NAMALWA (cell line): ENCODE results near the gene POLE3.
"Not testable (repeated sequence)": the region's sequence is repeated elsewhere in the genome, so short reads cannot be mapped to it uniquely, and the experiment has no call there.

ENCODE experiments used
- DNase-seq: peaks from one replicate; pipeline ENCODE4 v3.0.0-alpha.2; 2015; ENCODE audit warnings: low spot score

POLE3 gene

DNA sequence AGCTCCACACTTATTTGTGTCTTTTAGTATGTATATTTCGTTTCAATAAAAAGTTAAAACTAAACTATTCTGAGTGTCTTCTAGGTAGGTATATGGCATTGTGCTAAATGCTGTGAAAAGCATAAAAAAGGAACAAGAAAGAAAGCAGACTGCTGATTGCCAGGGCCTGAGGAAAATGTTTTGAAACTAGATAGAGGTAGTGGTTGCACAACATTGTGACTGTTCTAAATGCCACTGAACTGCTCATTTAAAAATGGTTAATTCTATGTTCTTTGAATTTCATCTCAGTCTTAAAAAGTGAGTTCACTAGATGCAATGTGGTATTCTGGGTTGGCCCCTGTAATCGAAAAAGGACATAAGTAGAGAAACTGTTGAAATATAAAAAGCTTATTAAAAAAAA is 6.8 kb downstream of the POLE3 start:
- DNase-seq = no peak

DNA sequence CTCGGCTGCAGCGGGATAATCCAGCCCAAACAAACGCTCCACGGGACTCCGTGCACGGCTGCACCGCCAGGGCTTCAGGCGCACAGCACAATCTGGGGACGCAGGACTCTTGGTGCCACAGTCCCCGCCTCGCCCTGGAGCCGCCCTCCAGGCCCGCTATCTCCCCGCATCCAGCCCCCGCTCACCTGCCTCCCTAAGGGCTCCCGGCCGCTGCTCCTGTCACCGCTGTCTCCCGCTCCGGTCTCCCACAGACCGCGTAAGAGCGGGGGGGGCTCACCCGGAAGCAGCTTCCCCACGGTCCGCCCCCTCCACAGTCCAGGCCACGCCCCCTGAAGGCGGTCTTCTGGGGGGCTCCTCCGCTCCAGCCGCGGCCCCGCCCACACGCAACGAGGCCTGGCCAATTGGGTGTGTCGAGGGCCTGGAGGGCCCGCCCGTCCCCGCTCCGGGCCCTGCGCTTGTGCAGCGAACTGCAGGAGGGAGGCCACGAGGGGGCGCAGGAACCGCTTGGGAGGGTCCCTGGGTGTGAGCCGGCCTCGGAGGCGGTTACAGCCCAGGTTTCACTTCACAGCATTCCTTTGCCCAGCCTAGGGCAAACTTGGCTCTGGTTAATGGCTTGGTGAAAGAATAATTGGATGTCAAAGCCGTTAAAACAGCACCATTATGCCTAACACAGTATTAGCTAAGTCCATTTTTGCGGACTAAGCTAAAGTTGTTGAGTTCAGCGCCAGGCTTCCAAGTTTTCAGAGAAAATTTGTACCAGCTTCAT is 9.3 kb downstream of the POLE3 start, which contains the start of gene ALAD:
TSS of gene ALAD (minus strand) at position 258 of the 766 bp plus-strand sequence. CDS start 7,725 bp downstream, outside the sequence.
- peak; percentile 99 for DNase-seq

DNA sequence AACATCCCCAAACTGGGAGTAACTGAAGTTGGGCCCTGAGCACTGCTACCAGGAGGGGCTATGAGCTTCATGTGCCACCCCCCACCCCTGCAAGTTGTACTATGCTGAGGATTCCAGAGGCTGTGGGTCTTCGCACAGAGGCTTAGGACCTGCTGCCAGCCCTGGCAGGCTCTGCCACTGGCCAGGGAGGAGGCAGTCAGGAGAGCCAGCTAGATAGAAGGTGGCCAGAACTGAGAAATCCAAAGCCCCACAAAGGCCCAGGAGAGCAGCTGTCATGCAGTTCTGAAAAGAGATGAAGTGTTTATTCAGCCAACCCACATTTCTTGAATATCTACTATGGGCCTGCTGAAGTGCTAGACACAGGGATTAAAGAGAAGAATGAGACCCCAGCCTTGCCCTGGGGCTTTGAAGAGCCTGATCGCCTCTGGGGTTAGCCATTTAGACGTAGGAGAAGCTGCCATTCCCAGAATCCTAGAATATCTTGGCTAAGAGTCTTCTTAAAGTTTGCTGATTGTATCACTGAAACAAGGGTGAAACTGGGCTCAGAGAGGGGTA is 10.8 kb downstream of the POLE3 start:
- no peak for DNase-seq

DNA sequence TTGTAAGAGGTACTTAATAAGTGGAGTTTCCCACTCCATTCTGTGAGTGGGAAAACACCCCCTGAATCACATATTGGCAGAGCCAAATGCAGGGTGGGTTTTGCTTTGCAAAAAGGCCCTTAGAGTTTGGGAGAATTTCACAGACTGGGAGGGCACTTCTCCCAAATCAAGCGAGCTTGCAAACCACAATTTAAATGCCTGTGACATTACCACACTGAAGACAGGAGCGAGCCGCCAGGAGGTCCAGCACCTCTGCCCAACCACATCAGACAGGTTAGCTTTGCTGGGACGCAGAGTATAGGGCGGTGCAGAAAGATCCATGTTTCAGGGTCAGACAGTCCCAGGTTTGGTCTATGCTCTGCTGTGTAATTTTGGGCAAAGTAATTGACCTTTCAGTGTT is 11.7 kb downstream of the POLE3 start:
- no peak for DNase-seq

DNA sequence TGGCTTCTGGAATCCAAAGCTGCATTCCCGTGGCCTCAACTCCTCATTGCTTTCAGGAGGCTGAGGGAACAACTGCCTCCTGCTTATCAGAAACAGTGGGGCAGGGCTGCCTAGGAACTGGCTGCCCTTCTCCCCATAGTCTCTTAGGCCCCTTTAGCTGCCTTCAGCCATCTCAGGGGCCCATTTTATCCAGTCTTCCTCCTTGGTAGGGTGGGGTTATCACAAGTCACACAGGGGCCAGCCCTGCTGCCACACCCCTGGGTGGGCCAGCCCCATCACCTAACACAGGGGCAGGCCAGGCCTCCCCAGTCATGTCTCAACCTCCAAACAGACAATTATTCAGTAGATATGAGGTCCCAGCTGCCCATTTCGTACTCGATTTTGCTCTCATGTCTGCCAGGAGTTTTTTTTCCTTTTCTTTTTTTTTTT is 13.3 kb downstream of the POLE3 start:
- no peak for DNase-seq

DNA sequence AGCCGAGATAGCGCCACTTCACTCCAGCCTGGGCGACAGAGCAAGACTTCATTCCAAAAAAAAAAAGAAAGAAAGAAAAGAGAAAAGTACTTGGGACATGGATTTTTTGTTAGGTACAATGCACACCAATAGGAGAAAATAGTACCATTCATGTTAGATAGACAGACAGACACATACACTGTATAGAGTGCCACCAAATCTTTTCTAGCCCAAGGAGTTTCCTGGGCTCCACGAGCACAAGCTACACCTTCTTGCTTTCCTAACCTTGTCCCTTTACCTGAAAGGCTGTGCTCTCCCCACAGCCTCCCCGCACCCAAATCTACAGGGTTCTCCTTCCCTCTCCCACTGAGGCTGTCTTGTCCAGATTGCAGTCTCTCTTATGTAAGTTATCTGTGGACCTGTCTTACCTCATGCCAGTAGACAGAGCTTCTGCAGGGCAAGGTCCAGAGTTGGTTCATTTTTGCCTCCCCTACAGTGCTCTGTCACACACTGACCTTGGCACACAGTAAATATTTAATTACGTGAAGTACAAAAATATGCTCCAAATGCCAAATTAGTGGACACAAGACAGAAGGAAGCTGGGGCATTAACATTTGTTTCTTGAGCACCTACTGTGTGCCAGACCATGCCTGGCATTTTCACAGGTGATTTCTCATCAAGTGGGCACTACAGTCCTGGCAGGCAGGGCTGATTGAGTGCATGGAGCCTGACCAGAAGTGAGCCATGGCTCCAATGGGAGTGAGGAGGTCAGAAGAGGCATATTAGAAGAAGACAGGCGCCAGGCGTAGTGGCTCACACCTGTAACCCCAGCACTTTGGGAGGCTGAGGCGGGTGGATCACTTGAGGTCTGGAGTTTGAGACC is 15.2 kb downstream of the POLE3 start:
- DNase-seq = no peak

DNA sequence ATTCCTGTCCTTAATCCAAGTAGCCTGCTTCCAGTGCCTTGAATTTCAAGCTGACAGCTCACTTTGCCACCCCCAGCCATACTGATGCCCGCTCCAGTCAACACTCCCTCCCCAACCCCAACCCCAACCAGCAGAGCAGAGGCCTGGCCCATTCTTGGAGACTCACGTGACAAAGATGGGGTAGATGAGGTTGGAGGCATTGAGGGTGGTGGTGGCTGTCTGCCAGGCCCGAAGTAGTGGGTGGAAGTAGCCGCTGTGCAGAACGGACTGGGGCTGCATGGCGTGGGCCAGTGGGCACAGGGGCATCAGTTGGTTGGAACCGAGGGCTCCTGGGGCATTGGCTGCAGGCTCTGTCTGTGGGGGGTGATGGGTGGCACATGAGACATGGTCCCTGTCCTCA is 17.2 kb downstream of the POLE3 start:
- no peak for DNase-seq

DNA sequence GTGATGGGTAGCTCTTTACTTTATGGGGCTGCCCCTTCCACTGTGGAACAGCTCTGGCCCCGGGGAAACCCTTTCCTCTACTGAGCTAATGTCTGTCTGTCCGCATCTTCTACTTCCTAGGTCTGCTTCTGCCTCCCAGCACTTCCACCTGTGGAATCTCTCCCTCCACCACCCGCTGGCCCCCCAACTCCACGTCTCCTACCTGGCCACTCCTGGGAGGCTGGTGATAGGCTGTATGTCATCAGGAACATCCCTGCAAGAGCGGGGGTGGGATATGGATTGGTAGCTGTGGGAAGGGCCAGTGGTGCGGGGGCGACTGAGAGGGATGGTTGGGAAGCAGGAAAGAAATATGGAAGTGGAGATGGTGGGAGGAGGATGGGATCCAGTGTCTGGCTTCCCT is 18.6 kb downstream of the POLE3 start:
- no peak for DNase-seq

DNA sequence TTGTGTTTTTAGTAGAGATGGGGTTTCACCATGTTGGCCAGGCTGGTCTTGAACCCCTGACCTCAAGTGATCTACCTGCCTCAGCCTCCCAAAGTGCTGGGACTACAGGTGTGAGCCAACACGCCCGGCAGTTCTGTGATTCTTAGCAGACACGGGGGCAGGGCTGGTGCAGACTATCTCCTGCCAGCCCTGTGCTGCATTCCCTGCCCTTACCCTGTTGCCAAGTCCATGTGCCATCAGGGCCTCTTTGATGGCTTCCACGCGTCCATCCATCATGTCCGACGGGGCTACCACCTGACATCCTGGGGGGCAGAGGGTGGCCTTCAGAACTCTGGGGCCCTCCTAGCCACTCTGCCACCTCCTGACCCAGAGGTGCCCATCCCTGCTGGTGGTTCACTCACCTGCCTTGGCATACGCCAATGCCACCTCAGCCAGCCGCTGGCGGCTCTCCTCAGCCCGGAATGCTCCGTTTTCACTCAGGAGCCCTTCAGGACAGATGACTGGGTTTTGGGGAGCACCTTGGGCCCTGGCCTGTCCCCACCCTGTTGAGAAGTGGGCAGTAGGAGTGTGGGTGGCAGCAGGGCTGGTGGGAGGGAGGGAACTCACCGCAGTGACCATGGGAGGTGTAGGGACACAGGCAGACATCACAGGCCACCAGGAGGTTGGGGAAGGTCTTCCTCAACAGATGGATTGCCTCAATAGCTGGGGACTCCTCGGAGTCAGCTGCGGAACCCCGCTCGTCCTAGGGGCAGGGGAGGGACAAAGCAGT is 20.1 kb downstream of the POLE3 start:
- DNase-seq = no peak

DNA sequence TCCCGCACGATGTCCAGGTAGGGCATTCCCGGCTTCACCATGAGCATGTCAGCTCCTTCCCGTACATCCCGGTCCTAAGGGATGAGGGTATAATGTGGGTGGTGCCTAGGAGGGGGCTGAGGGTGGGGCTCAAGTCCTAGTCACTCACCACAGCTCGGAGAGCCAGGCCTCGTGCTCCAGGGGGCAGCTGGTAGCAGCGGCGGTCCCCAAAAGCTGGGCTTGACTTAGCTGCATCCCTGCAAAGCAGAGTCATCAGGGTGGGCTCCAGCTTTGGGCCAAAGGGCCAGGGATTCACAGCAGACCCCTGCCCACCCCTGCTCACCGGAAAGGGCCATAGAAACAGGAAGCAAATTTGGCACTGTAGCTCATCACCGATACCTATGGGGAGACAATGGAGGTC is 21.0 kb downstream of the POLE3 start:
- DNase-seq = no peak

DNA sequence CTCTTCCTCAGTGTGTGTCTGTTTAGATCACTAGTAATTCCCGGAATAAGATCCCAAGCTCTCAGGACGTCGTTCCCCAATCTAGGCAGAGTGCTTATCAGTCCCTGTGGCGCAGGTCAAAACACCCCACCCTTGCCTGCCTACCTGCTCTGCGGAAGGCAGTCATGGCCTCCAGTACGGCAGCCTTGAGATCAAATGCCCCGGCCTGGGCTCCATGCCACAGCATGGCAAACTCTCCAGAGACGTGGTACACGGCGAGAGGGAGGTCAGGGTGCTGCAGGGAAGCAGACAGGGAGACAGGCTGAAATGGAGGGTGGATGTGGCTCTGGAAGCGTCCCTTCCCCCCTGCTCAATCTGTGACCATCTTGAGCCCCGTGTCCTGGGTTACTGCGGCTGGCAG is 21.6 kb downstream of the POLE3 start:
- no peak for DNase-seq

DNA sequence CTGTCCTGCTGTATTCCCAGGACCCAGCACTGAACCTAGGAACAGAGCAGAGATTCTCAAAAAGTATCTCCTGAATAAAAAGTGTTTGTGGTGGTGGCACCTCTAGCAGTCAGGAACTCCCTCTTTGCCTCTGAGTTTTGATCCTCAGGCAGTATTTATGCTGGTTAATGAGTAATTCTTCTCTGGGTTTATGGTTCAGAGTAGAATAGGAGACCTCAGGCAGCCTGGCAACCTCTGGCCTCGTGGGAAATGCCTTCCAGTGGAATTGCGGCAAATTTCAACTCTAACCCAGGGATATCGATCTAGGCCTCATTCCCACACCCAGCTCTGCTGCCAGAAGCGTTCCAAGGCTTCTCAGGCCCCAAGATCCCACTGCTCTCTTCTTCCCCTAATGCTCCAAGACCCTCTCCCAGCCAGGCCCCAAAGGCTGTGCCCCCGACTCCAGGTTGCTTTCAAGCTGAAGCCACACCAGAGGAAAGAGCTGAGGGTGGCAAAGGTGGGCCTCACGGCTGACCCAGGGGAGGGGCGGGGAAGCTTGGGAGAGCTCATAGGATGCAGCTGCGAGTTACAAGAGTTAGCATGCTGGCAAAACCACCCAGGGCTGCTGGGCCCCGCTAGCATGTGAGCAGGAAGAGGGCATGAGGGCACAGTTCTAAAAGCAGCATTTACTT is 22.8 kb downstream of the POLE3 start:
- DNase-seq = no peak

DNA sequence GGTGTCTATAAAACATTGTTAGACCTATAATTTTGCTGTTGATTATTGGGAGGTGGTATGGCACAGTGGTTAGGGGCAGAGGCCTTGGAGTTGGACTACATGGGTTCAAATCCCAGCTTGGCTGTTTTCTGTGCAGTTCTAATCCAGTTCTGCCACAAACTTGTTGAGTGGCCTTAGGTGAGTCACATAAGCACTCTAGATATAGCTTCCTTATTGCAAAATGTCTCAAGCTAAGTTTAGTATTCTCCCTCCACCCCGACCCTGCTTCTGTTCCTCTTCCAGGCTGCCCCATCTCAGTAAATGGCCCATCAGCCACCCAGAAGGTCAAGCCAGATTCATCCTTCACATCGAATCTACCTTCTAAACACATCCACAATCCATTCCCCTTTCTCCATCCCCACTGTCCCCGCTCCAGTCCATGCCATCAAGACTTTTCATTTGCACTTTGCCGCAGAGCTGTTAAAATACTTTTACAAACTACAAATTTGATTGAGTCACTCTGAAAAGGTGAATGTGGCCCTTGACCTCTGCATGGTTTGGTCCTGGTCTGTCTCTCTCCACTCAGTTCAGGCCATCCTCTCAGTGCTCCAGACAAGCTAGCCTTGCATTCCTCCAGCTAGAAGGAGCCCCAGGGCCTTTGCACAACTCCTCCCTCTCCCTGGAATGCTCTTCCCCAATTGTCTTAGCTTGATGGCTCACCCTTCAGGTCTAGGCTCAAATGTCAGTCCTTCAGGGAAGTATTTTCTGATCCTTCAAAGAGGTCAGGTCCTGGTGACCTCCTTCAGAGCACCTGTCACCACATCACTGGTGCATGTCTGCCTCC is 23.7 kb downstream of the POLE3 start:
- DNase-seq = no peak

DNA sequence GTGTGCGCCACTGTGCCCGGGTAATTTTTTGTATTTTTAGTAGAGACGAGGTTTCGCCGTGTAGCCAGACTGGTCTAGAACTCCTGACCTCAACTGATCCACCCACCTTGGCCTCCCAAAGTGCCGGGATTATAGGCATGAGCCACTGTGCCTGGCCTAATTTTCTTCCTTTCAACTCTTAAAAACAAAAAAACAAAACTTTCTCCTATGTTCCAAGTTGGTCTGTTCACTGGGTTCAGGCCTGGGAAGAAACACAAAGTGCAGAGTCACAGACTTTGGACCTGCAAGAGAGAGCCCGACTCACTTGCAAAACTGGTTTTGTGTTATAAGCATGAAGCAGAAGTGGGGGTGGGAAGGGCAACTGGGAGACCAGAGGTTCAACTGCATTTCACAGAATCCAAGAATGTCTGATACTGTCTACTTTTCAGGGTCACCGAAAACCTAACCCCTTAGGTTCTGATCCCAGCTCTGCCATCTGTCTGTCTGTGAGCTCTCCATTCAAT is 28.5 kb downstream of the POLE3 start:
- DNase-seq = no peak

DNA sequence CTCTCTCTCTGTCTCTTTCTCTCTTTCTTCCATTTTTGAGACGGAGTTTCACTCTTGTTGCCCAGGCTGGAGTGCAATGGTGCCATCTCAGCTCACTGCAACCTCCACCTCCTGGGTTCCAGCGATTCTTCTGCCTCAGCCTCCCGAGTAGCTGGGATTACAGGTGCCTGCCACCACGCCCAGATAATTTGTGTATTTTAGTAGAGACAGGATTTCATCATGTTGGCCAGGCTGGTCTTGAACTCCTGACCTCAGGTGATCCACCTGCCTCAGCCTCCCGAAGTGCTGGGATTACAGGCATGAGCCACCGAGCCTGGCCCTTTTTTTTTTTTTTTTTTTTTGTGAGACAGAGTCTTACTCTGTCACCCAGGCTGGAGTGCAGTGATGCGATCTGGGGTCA is 29.0 kb downstream of the POLE3 start:
- DNase-seq = not testable (repeated sequence)

DNA sequence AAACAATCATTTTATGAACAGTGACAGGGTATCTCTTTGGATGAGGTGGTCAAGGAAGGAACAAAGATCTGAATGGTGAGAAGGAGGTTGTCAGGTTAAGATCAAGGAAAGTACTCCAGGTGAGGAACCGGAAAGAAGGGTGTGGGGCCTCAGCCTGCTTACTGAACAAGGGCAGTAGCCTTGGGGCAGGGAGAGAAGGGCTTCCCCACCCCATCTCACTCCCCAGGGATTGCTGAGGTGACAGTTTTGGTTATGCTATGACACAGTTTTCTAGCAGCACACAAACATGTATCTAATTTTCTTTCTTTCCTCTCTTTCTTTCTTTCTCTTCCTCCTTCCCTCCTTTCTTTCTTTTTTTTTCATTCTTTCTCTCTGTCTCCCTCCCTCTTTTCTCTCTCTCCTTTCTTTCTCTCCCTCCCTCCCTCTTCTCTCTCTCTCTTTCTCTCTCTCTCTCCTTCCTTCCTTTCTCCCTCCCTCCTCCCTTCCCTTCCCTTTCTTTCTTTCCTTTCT is 29.6 kb downstream of the POLE3 start:
- no peak for DNase-seq

DNA sequence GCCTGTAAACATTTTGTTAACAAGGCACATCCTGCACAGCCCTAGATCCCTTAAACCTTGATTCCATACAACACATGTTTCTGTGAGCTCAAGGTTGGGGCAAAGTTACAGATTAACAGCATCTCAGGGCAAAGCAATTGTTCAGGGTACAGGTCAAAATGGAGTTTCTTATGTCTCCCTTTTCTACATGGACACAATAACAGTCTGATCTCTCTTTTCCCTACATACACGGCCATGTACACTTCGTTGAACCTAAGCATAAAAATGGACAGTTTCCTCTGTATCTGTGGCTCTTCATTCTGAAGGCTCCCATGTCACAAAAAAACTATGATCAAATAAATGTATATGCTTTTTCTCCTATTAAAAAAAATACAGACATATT is 30.7 kb downstream of the POLE3 start:
- not testable (repeated sequence) for DNase-seq

DNA sequence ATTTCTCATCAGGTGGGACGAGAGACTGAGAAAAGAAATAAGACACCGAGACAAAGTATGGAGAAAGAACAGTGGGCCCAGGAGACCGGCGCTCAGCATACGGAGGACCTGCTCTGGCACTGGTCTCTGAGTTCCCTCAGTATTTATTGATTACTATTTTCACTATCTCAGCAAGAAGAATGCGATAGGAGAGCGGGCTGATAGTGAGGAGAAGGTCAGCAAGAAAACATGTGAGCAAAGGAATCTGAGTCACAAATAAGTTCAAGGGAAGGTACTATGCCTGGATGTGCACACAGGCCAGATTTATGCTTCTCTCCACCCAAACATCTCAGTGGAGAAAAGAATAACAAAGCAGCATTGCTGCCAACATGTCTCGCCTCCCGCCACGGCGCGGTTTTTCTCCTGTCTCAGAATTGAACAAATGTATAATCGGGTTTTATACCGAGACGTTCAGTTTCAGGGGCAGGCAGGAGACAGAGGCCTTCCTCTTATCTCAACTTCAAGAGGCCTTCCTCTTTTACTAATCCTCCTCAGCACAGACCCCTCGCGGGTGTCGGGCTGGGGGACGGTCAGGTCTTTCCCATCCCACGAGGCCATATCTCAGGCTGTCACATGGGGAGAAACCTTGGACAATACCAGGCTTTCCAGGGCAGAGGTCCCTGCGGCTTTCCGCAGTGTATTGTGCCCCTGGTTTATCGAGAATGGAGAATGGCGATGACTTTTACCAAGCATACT is 31.2 kb downstream of the POLE3 start:
- not testable (repeated sequence) for DNase-seq
